ENCODE results near the gene VENTX.

VENTX gene

DNA sequence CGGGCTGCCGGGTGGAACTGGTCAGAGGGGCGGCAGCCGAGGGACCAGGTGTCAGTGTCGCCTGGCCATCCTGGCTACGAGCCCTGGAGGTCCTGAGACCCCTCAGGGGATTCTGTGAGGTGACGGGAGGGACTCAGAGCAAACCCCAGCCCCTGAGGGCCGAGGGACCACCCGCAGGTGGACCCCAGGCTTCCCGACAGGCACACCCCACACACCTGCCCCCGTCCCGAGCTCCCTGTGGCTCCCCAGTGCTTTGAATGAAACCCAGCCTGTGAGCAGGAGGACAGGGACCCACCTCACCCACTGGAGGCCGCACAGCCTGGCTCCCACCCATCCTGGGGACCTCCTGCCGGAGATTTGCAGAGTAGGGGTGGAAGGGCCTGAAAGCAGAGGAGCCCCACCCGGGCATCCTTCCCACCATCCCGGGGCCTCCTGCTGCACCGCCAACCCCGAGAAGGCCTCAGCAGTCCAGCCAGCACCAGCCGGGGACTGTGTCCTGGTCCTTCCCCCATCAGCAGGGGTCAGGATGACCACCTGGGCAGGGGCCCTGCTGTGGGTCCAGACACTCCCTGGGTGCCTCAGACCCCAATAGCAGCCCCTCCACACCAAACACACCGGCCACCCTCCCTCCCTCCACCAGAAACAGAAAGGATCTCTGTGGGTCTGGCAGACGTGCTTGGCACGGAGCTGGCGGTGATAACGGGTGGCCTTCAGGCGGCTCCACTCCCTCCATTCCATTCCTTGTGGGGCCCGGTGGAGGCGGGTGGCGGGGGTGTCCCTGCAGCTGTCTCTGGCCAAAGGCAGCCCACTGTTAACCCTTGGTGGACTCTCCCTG, 13.9 kb downstream of the VENTX start:
- no peaks in the 10 kb centered on the region for H3K36me3 ChIP-seq (ENCODE audit: insufficient read depth, low read length)
- 84% methylated on average over 28 of the region's 28 CpGs for WGBS
- peaks cover 6% of the 10 kb centered on the region; the same call in 1 of the 2 replicates for H3K27me3 ChIP-seq (ENCODE audit: insufficient read depth, low read length)
- no peaks in the 10 kb centered on the region for H3K9me3 ChIP-seq (ENCODE audit: insufficient read depth, low read depth, low read length)
- no peak overlapping the region for H3K4me3 ChIP-seq (ENCODE audit: low read length)
- no peak overlapping the region for H3K27ac ChIP-seq (ENCODE audit: low read depth, low read length)
- H3K9ac ChIP-seq (ENCODE audit: low read depth, low read length) = no peak overlapping the region
- peaks cover 5% of the 10 kb centered on the region; the same call in 1 of the 2 replicates for H3K4me1 ChIP-seq (ENCODE audit: insufficient read depth, low read length)

DNA sequence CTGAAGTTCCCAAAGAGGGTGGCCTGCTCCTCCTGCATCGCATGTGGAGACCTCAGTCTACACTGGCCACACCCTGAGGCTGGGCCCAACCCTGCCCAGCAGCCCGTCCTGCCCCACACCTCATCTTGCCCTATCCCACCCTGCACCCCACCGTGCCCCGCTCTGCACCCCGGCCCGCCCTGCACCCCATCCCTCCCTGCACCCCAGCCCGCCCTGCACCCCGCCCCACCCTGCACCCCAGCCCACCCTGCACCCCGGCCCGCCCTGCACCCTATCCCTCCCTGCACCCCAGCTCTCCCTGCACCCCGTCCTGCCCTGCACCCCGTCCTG, 14.5 kb downstream of the VENTX start:
- H3K4me1 ChIP-seq (ENCODE audit: insufficient read depth, low read length) = peaks cover 7% of the 10 kb centered on the region
- H3K27ac ChIP-seq (ENCODE audit: low read depth, low read length) = no peak overlapping the region
- no peak overlapping the region for H3K9ac ChIP-seq (ENCODE audit: low read depth, low read length)
- no peak overlapping the region for H3K4me3 ChIP-seq (ENCODE audit: low read length)
- H3K36me3 ChIP-seq (ENCODE audit: insufficient read depth, low read length) = no peaks in the 10 kb centered on the region
- H3K27me3 ChIP-seq (ENCODE audit: insufficient read depth, low read length) = peaks cover 6% of the 10 kb centered on the region; the same call in 1 of the 2 replicates
- 92% methylated on average over 10 of the region's 12 CpGs for WGBS
- H3K9me3 ChIP-seq (ENCODE audit: insufficient read depth, low read depth, low read length) = no peaks in the 10 kb centered on the region

DNA sequence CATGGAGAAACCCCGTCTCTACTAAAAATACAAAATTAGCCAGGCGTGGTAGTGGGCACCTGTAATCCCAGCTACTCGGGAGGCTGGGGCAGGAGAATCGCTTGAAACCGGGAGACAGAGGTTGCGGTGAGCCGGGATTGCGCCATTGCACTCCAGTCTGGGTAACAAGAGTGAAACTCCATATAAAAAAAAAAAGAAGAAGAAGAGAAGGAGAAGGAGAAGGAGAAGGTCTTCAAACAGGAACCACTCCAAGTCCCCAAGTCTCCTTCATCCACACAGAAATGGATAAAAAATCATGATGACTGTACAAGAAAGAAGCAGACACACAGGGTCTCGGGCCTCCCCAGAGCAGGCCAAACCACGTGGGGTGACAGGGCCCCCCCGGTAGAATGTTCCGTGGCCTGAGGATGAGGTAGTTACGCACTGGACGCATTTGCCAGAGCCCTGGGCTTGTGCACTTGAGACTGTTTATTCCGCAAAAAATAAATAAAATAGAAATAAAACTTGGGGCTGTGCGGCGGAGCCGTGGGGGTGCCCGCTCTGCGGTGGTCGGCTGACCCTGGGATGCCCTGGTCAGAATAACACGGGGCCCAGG, 15.8 kb downstream of the VENTX start:
- H3K9me3 ChIP-seq (ENCODE audit: insufficient read depth, low read depth, low read length) = no peaks in the 10 kb centered on the region
- no peak overlapping the region for H3K4me3 ChIP-seq (ENCODE audit: low read length)
- peaks cover 4% of the 10 kb centered on the region; the same call in 1 of the 2 replicates for H3K4me1 ChIP-seq (ENCODE audit: insufficient read depth, low read length)
- H3K36me3 ChIP-seq (ENCODE audit: insufficient read depth, low read length) = no peaks in the 10 kb centered on the region
- no peak overlapping the region for H3K27ac ChIP-seq (ENCODE audit: low read depth, low read length)
- no peak overlapping the region for H3K9ac ChIP-seq (ENCODE audit: low read depth, low read length)
- peaks cover 6% of the 10 kb centered on the region; the same call in 1 of the 2 replicates for H3K27me3 ChIP-seq (ENCODE audit: insufficient read depth, low read length)
- WGBS = 96% methylated on average over 22 of the region's 22 CpGs

DNA sequence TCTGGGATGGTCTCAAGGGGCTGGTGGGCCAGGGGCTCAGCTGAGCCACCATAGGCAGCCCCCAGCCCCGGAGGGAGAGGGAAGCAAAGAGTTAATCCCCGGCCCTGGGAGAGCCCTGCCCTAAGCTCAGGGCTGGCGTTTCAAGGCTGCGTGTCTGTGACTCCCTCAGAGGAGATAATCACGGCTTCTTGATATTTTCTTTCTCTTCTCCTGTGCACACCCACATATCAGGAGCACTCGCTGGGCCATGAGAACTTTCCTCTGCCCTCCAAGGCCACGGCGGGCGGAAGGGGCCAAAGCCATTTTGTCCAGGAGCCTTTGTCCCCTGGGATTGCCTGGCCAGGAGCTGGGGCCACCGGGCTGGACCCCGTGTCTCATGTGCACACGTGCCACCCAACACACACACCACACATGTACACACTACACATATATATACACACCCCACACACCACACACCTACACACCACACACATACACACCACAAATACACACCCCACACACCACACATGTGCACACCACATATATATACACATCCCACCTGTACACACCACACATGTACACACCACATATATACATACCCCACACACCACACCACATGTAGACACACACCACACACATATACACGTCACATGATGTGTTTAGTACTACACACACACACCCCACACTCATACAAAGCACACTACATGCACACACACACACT, 16.9 kb downstream of the VENTX start:
- H3K27me3 ChIP-seq (ENCODE audit: insufficient read depth, low read length) = peaks cover 6% of the 10 kb centered on the region; the same call in 1 of the 2 replicates
- H3K27ac ChIP-seq (ENCODE audit: low read depth, low read length) = no peak overlapping the region
- H3K4me3 ChIP-seq (ENCODE audit: low read length) = no peak overlapping the region
- peaks cover 4% of the 10 kb centered on the region; the same call in 1 of the 2 replicates for H3K4me1 ChIP-seq (ENCODE audit: insufficient read depth, low read length)
- H3K9me3 ChIP-seq (ENCODE audit: insufficient read depth, low read depth, low read length) = no peaks in the 10 kb centered on the region
- no peaks in the 10 kb centered on the region for H3K36me3 ChIP-seq (ENCODE audit: insufficient read depth, low read length)
- WGBS = 85% methylated on average over 13 of the region's 13 CpGs
- H3K9ac ChIP-seq (ENCODE audit: low read depth, low read length) = no peak overlapping the region

DNA sequence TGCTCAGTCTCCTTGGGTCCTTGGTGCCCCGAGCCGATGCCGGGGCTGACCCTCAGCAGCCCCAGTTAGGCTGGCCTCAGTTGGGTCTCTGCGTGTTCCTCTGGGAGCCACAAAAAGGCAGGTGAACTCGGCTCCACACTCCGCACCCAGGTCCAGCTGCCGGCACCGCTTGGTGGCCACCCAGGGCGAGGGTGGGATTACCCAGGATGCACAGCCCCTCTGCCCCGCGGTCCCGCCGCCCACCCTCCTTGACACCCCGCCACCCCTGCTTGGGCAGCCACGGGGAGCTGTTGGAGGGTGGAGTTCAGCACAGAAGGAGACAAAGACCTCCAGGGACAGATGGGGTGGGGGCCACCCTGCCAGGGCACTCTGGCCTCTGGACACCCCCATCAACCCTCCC, 17.7 kb downstream of the VENTX start:
- no peak overlapping the region for H3K27ac ChIP-seq (ENCODE audit: low read depth, low read length)
- H3K36me3 ChIP-seq (ENCODE audit: insufficient read depth, low read length) = no peaks in the 10 kb centered on the region
- no peak overlapping the region for H3K9ac ChIP-seq (ENCODE audit: low read depth, low read length)
- H3K4me1 ChIP-seq (ENCODE audit: insufficient read depth, low read length) = peaks cover 4% of the 10 kb centered on the region; the same call in 1 of the 2 replicates
- no peak overlapping the region for H3K4me3 ChIP-seq (ENCODE audit: low read length)
- no peaks in the 10 kb centered on the region for H3K9me3 ChIP-seq (ENCODE audit: insufficient read depth, low read depth, low read length)
- WGBS = 94% methylated on average over 15 of the region's 15 CpGs
- peaks cover 2% of the 10 kb centered on the region; the same call in 1 of the 2 replicates for H3K27me3 ChIP-seq (ENCODE audit: insufficient read depth, low read length)

DNA sequence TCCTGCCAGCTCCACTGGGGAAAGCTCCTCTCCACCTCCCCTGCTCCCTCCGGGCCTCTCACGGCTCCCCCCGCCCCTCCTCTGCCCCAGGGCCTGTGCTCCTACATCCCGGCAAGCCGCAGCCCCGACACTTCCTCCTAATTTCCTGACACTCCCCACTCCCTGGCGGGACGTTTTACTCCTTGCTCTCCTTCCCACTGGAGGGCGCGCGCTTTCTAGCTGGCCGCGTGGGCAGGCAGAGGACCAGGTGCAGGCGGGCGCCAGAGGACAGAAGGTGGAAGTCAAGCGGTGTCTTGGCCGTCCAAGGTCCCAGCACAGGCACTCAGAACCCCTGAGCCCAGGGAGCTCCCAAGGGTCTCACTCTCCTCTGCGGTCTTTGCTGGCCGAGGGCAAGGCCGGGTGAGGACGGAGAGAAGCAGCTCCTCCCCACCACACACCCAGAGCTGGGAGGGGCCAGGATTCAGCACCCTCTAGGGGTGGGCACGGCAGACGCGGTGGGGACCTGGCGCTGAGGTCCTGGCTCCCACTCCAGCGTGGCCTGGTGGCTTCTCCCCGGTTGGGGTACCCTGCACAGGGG, 19.9 kb downstream of the VENTX start:
- H3K9ac ChIP-seq (ENCODE audit: low read depth, low read length) = no peak overlapping the region
- H3K9me3 ChIP-seq (ENCODE audit: insufficient read depth, low read depth, low read length) = no peaks in the 10 kb centered on the region
- H3K4me3 ChIP-seq (ENCODE audit: low read length) = peak overlapping the region; percentile 38
- peaks cover 9% of the 10 kb centered on the region for H3K27me3 ChIP-seq (ENCODE audit: insufficient read depth, low read length)
- 8% methylated on average over 27 of the region's 27 CpGs for WGBS
- H3K4me1 ChIP-seq (ENCODE audit: insufficient read depth, low read length) = peaks cover 12% of the 10 kb centered on the region; the same call in 1 of the 2 replicates
- no peaks in the 10 kb centered on the region for H3K36me3 ChIP-seq (ENCODE audit: insufficient read depth, low read length)
- H3K27ac ChIP-seq (ENCODE audit: low read depth, low read length) = no peak overlapping the region

DNA sequence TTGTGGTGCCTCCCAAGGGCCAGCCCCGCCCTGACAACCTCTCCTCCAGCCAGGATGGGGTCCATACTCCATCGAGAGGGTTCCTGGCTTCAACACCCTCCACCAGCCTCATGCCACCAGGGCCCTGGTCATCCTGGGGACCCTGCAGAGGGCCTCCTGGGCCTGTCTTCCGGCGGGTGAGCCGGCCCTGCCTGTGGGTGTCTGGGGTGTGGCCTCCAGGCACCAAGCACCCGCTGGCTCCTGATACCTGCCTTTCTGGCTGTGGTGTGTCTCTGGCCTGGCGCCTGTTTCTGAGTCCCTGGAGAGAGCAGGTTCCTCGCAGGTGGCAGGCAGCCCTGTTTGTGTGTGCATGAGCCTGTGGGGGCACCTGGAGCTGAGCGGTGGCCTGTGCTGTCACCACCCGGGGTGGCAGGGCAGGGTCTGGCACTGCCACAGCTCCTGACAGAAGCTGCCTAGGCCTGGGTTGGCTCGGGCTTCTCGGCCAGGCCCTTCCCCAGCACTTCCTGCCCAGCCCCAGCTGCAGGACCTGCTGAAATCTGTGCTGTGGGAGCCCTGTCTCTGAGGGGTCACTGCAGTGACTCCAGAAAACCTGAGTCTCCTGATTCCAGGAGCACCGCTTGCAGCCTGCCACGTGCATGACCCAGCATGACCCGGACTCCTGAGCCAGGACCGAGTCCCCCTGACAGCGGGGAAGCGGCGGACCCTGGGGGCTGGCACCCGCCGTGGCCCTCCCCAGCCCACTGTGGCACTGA, 20.6 kb downstream of the VENTX start:
- Histone ChIP-seq H3K27me3 (ENCODE audit: insufficient read depth, low read length) (peaks cover 16% of the 10 kb centered on the region), H3K9me3 (ENCODE audit: insufficient read depth, low read depth, low read length) (no peaks in the 10 kb centered on the region), H3K9ac (ENCODE audit: low read depth, low read length) (no peak overlapping the region), H3K4me3 (ENCODE audit: low read length) (no peak overlapping the region; the same call in 1 of the 2 replicates), H3K36me3 (ENCODE audit: insufficient read depth, low read length) (no peaks in the 10 kb centered on the region), H3K27ac (ENCODE audit: low read depth, low read length) (no peak overlapping the region), H3K4me1 (ENCODE audit: insufficient read depth, low read length) (peaks cover 13% of the 10 kb centered on the region; the same call in 1 of the 2 replicates)
- WGBS = 86% methylated on average over 21 of the region's 21 CpGs

DNA sequence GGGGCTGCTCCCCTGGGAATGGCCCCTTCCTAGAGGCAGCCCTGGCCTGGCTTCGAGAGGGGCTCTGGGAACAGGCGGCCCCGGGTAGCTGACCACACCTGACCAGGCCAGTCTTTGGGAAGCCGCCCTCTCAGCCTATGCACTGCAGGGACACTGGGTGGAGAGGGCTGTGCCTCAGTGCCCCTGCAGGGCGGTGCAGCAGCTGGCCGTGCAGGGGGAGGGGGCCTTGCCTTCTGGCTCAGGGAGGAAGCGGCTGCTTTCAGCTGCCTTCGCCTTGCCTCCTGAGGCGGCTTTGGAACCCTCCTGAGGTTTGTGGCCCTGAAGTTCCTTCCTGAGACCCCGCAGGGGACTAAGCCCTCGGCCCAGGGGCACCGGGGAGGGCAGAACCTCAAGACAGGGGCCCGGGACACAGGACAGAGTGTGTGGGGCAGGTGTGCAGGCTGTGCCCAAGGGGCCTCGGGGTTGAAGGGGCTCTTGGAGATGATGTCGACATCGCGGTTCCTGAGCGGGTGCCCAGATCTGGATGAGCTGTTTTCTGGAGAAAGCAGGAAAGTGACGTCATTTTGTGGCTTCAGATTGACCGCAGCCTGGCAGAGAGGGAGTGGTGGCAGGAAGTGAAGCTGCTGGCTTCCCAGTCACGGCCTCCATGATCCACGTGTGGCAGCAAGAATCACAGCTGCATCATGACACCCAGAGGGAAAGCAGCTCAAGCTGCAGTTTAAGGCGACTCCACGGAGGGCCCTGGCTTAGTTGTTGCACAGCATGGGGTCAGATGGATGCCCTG, 21.4 kb downstream of the VENTX start:
- Histone ChIP-seq H3K27ac (ENCODE audit: low read depth, low read length) (no peak overlapping the region), H3K4me3 (ENCODE audit: low read length) (no peak overlapping the region), H3K9ac (ENCODE audit: low read depth, low read length) (no peak overlapping the region), H3K27me3 (ENCODE audit: insufficient read depth, low read length) (peaks cover 19% of the 10 kb centered on the region), H3K36me3 (ENCODE audit: insufficient read depth, low read length) (no peaks in the 10 kb centered on the region), H3K9me3 (ENCODE audit: insufficient read depth, low read depth, low read length) (no peaks in the 10 kb centered on the region), H3K4me1 (ENCODE audit: insufficient read depth, low read length) (peaks cover 13% of the 10 kb centered on the region; the same call in 1 of the 2 replicates)
- 80% methylated on average over 24 of the region's 24 CpGs for WGBS

DNA sequence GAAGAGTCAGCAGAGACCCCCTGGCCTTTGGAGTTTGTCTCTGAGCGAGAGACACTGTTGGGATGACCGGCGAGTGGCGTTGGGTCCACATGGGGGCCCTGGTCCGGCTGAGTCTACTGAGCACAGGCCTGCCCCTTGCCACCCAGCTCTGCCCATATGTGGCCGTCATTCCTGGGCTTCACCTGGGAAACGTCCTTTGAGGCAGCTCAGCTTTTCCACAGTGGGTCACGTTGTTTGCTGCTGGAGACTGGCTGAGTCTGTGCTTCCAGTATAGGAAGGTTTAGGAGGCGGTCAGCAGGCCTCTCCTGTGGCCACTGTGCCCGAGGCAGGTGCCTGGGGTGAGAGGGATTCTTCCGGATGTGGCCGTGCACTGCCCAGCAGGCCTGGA, 21.9 kb downstream of the VENTX start:
- Histone ChIP-seq H3K4me1 (ENCODE audit: insufficient read depth, low read length) (peaks cover 13% of the 10 kb centered on the region; the same call in 1 of the 2 replicates), H3K27ac (ENCODE audit: low read depth, low read length) (no peak overlapping the region), H3K36me3 (ENCODE audit: insufficient read depth, low read length) (no peaks in the 10 kb centered on the region), H3K4me3 (ENCODE audit: low read length) (no peak overlapping the region), H3K9me3 (ENCODE audit: insufficient read depth, low read depth, low read length) (no peaks in the 10 kb centered on the region), H3K9ac (ENCODE audit: low read depth, low read length) (no peak overlapping the region), H3K27me3 (ENCODE audit: insufficient read depth, low read length) (peaks cover 19% of the 10 kb centered on the region)
- WGBS = 82% methylated on average over 12 of the region's 12 CpGs
